GM23248 (cell line): Measurements from ENCODE around the gene MAGEA9B. TPM values are rescaled to one million over a fixed set of nuclear protein-coding genes. Genes with fewer than 3 reads are reported as not detected.
"Not testable (repeated sequence)": the region's sequence is repeated elsewhere in the genome, so short reads cannot be mapped to it uniquely, and the experiment has no call there.

ENCODE experiments used
- DNase-seq: peaks from one replicate; pipeline ENCODE4 v3.0.0-alpha.2; 2015
- H2AFZ ChIP-seq: fragments of 200-600 bp; sonication (generic); 2 replicates; pipeline ENCODE4 v1.6.1; 2016; ENCODE audit warnings: antibody characterized with exemption
- H3F3A ChIP-seq: fragments of 200-600 bp; sonication (generic); 2 replicates; pipeline ENCODE4 v1.6.1; 2016; ENCODE audit warnings: mild to moderate bottlenecking, antibody characterized with exemption, mixed run types; ENCODE audit not compliant: insufficient read depth
- H3K27ac ChIP-seq: fragments of 200-600 bp; sonication (generic); 2 replicates; pipeline ENCODE4 v1.5.1; 2016; ENCODE audit warnings: mild to moderate bottlenecking
- H3K27me3 ChIP-seq: fragments of 200-600 bp; sonication (generic); replicated peaks from 2 replicates; pipeline ENCODE4 v1.6.1; 2016; ENCODE audit warnings: mild to moderate bottlenecking; ENCODE audit not compliant: insufficient read depth
- H3K36me3 ChIP-seq: fragments of 200-600 bp; sonication (generic); 2 replicates; pipeline ENCODE4 v1.6.1; 2016; ENCODE audit warnings: low read depth, mild to moderate bottlenecking
- H3K4me1 ChIP-seq: fragments of 200-600 bp; sonication (generic); 2 replicates; pipeline ENCODE4 v1.6.1; 2016; ENCODE audit warnings: mild to moderate bottlenecking; ENCODE audit not compliant: insufficient read depth
- H3K4me2 ChIP-seq: fragments of 200-600 bp; sonication (generic); one replicate; pipeline ENCODE4 v1.6.1; 2016; ENCODE audit warnings: mild to moderate bottlenecking; ENCODE audit not compliant: unreplicated experiment
- H3K4me3 ChIP-seq: fragments of 200-600 bp; sonication (generic); 2 replicates; pipeline ENCODE4 v1.5.1; 2016; ENCODE audit warnings: mild to moderate bottlenecking
- H3K79me2 ChIP-seq: fragments of 200-600 bp; sonication (generic); 2 replicates; pipeline ENCODE4 v1.6.1; 2016; ENCODE audit warnings: mild to moderate bottlenecking; ENCODE audit not compliant: insufficient read depth
- H3K9ac ChIP-seq: fragments of 200-600 bp; sonication (generic); 2 replicates; pipeline ENCODE4 v1.6.1; 2016; ENCODE audit warnings: mild to moderate bottlenecking
- H3K9me2 ChIP-seq: fragments of 200-600 bp; sonication (generic); 2 replicates; pipeline ENCODE4 v1.6.1; 2016; ENCODE audit warnings: mixed run types, mild to moderate bottlenecking, moderate library complexity; ENCODE audit not compliant: insufficient read depth
- H3K9me3 ChIP-seq: fragments of 200-600 bp; sonication (generic); one replicate; pipeline ENCODE4 v1.6.1; 2017; ENCODE audit warnings: low read depth
- H4K20me1 ChIP-seq: fragments of 200-600 bp; sonication (generic); 2 replicates; pipeline ENCODE4 v1.6.0; 2016; ENCODE audit not compliant: insufficient read depth
- EZH2 ChIP-seq: fragments of 200-600 bp; sonication (generic); IDR thresholded peaks from 2 replicates; pipeline ENCODE4 v1.6.1; 2018; ENCODE audit warnings: antibody characterized with exemption, mild to moderate bottlenecking; ENCODE audit not compliant: insufficient read depth, poor library complexity, severe bottlenecking
- EZH2phosphoT487 ChIP-seq: fragments of 200-600 bp; sonication (generic); IDR thresholded peaks from 2 replicates; pipeline ENCODE4 v1.6.1; 2018; ENCODE audit warnings: antibody characterized with exemption, moderate library complexity, mild to moderate bottlenecking, low read depth; ENCODE audit not compliant: insufficient read depth
- WGBS, 2 experiments: methylation state at CpG; one replicate each; pipeline ENCODE4 v1.1.6; 2015 to 2017; ENCODE audit warnings: low lambda C conversion rate in 2 of 2, low coverage in 1 of 2; ENCODE audit errors: missing lambda C conversion rate in 2 of 2; 5-methylcytosine and 5-hydroxymethylcytosine counted together
- in situ Hi-C: fragments of 300-500 bp; cut with MboI; formaldehyde crosslinking; loops from 2 replicates; pipeline ENCODE4 v1.15.0; 2020
- polyA plus RNA-seq: library from polyadenylated mRNA; unstranded; fragments of >200 nt; fragmentation: Nextera tagmentation; extraction: Ambion mirVana; gene quantifications from 2 replicates; pipeline ENCODE4 v1.2.1, GENCODE V29; 2016
- total RNA-seq: library from RNA; depleted of rRNA; stranded (reverse); fragments of >200 nt; shearing (Covaris generic); gene quantifications from 2 replicates; pipeline ENCODE4 v1.2.3, GENCODE V29; 2014

MAGEA9B gene
- total and polyA plus RNA-seq, 2 experiments from 2014 or later: not detected

- DNase-seq, H3K27ac ChIP-seq, H3F3A ChIP-seq, H3K4me2 ChIP-seq, H4K20me1 ChIP-seq, H3K36me3 ChIP-seq, H3K4me3 ChIP-seq, H2AFZ ChIP-seq, H3K79me2 ChIP-seq, H3K9ac ChIP-seq, H3K9me3 ChIP-seq, H3K9me2 ChIP-seq, H3K4me1 ChIP-seq, in situ Hi-C loops, H3K27me3 ChIP-seq: not testable (repeated sequence)
- no CpG with 5 or more reads among the region's 17 CpGs for WGBS, 2 experiments
These were observed 8.0 kb upstream of the MAGEA9B start, which contains the start of gene HSFX2 for GRCh38 chrX:149595214-149595613. HSFX2 (minus strand) TSS chrX:149595314; CDS start chrX:149594700, 614 bp downstream.

GRCh38 chrX:149590993-149591392 is 3.7 kb upstream of the MAGEA9B start:
- H3K4me2 ChIP-seq, DNase-seq, H3K9ac ChIP-seq, in situ Hi-C loops, H3K4me3 ChIP-seq, H2AFZ ChIP-seq, H4K20me1 ChIP-seq, H3F3A ChIP-seq, H3K27ac ChIP-seq, H3K9me3 ChIP-seq, H3K79me2 ChIP-seq, H3K4me1 ChIP-seq, H3K9me2 ChIP-seq, H3K27me3 ChIP-seq, H3K36me3 ChIP-seq: not testable (repeated sequence)
- no CpG with 5 or more reads among the region's 7 CpGs for WGBS, 2 experiments

- H3K9me3 ChIP-seq, H3K27ac ChIP-seq, H3K36me3 ChIP-seq, H3K9ac ChIP-seq, H4K20me1 ChIP-seq, H2AFZ ChIP-seq, H3K9me2 ChIP-seq, H3K4me3 ChIP-seq, H3K4me1 ChIP-seq, DNase-seq, H3K4me2 ChIP-seq, H3K27me3 ChIP-seq, in situ Hi-C loops, H3K79me2 ChIP-seq, H3F3A ChIP-seq: not testable (repeated sequence)
- WGBS, 2 experiments: 60 to 82% methylated on average over 1 to 3 of the region's 17 CpGs
These were observed 1.6 kb downstream of the MAGEA9B start for GRCh38 chrX:149585631-149586030.

- no CpG with 5 or more reads among the region's 1 CpG for WGBS, 2 experiments
- H3K9ac ChIP-seq, H3K9me3 ChIP-seq, H4K20me1 ChIP-seq, H3K4me1 ChIP-seq, H3K4me3 ChIP-seq, DNase-seq, H3K79me2 ChIP-seq, H3K27ac ChIP-seq, H3K4me2 ChIP-seq, H2AFZ ChIP-seq, H3F3A ChIP-seq, in situ Hi-C loops, H3K36me3 ChIP-seq, H3K27me3 ChIP-seq, H3K9me2 ChIP-seq: not testable (repeated sequence)
These were observed 13.8 kb downstream of the MAGEA9B start for GRCh38 chrX:149573456-149573855.

- Histone ChIP-seq H3K9me2 (no peaks in the 10 kb centered on the region), H3K4me2 (no peak overlapping the region), H3K4me3 (no peak overlapping the region), H4K20me1 (no peaks in the 10 kb centered on the region), H3K27ac (peak overlapping the region; percentile 27; the same call in 1 of the 2 replicates), H3K27me3 (no peaks in the 10 kb centered on the region), H3K9ac (no peak overlapping the region), H3K79me2 (no peaks in the 10 kb centered on the region), H3K4me1 (no peaks in the 10 kb centered on the region), H2AFZ (no peak overlapping the region; the same call in 1 of the 2 replicates), H3F3A (no peaks in the 10 kb centered on the region), H3K9me3 (no peaks in the 10 kb centered on the region), H3K36me3 (no peaks in the 10 kb centered on the region)
- in situ Hi-C loops: no loop called here
- TF ChIP-seq EZH2phosphoT487: no peak
- TF ChIP-seq EZH2: no peak
- DNase-seq: peak; percentile 26
- 17 to 20% methylated on average over 1 of the region's 1 CpG for WGBS, 2 experiments
These were observed 14.5 kb downstream of the MAGEA9B start for GRCh38 chrX:149572743-149573142.
